ENCODE data around the gene MGAT5B.

Gene MGAT5B

GRCh38 chr17:76927982-76928381 is 59.8 kb downstream of the MGAT5B start:
- DNase-seq (ENCODE audit: low read depth in 3 of 3) = no peak

- no peak for DNase-seq (ENCODE audit: low read depth in 3 of 3)
These were observed 60.9 kb downstream of the MGAT5B start for GRCh38 chr17:76929148-76929547.

DNA sequence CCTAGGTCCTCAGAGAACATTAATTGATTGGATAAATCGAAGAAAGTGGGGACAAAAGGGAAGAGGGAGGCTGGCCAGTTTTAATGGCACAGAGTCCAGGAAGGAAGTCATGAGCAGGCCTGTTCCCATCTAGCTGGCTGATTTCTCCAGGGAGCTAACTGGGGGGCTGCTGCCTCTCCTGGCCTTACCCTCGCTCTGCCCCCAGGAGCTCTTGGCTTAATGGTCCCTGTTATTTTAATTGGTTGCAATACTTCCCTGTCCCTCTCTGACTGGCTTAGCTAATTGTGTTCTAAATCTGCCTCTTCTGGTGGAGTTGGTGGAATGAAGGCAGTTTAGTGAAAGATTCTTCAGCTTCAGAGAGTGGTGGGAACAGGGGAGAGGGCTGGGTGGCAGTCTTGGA is 61.4 kb downstream of the MGAT5B start:
- no peak for DNase-seq (ENCODE audit: low read depth in 3 of 3)

DNA sequence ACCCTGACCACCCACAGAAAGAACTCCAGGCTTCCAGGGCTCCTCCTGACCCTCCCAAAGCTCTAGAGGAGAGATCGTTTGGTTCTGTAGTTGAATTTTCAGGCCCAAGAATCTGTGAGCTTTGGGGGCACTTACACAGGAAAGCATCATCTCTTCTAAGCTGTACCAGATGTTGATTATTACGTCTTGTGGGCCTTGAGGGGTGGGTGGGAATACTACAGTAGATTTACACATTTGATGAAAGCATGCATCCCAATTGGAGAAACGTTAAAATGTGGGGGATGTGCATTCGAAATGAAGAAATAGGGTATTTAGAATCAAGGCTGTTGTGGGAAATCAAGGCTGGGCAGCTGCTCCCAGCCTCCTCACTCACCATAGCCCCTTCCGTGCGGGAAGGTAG is 61.9 kb downstream of the MGAT5B start:
- DNase-seq (ENCODE audit: low read depth in 3 of 3) = no peak

GRCh38 chr17:76932402-76933333 is 64.5 kb downstream of the MGAT5B start:
- no peak for DNase-seq (ENCODE audit: low read depth in 3 of 3)

GRCh38 chr17:76934561-76935320 is 66.5 kb downstream of the MGAT5B start:
- no peak for DNase-seq (ENCODE audit: low read depth in 3 of 3)

DNA sequence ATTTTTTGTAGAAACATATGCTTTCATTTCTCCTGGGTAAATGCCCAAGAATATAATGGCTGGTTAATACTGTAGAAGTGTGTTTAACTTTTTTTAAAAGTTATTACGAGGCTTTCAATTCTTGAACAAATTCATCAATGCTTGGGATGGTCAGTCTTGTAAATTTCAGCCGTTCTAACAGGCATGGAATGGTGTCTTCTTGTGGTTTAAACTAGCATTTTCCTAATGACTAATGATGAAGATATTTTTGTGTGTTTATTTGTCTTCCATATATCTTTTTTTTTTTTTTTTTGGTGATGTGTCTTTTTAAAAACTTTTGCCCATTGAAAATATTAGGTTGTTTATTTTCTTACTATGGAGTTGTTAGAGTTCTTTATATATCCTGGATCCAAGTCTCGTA is 67.1 kb downstream of the MGAT5B start:
- DNase-seq (ENCODE audit: low read depth in 3 of 3) = no peak

GRCh38 chr17:76937238-76937637 is 69.0 kb downstream of the MGAT5B start:
- no peak for DNase-seq (ENCODE audit: low read depth in 3 of 3)

DNA sequence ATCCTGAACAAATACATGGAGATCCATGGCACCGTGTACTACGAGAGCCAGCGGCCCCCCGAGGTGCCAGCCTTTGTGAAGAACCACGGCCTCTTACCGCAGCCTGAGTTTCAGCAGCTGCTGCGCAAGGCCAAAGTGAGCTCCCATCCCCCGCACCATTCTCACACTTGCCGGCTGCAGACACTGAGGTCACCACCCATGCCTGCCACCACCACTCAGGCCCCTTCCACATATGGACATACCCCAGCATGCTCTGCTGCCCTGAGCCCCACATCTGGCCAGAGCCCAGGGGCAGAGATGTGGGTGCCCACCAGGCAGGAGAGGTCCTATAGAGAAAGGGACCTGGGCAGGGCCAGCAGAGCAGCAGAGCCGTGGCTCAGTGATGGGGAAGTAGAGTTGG is 69.8 kb downstream of the MGAT5B start:
- no peak for DNase-seq (ENCODE audit: low read depth in 3 of 3)

DNA sequence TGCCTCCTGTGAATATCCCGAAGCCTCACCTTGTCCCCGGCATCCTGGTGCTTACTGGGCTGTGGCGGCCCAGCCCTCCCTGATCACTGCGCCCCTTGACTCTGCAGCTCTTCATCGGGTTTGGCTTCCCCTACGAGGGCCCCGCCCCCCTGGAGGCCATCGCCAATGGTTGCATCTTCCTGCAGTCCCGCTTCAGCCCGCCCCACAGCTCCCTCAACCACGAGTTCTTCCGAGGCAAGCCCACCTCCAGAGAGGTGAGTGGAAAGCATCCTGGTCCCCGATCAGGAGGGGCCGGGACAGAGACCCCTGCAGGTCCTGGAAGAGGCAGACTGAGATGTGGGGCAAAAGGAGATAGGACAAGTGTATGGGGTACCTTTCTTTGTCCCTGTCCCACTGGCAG is 72.1 kb downstream of the MGAT5B start:
- no peak for DNase-seq (ENCODE audit: low read depth in 3 of 3)

GRCh38 chr17:76940738-76941350 is 72.6 kb downstream of the MGAT5B start:
- no peak for DNase-seq (ENCODE audit: low read depth in 3 of 3)

DNA sequence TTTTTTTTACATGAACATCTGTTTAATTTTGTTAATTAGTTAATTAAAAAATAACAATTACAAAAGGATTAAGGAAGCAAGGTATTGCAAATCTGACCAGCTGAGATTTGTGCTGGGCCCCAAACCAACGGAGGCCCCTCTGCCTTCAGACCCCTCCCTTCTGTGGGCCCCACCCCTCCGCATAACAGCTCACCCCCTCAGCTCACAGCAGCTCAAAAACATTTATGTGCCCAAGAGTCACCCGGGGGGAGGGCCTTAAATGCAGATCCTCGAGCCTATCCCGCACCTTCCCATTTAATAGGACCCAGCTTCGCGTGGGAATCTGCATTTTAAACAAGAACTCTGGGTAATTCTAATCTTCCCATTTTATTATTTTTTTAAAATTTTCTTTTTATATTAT is 75.0 kb downstream of the MGAT5B start:
- no peak for DNase-seq (ENCODE audit: low read depth in 3 of 3)

DNA sequence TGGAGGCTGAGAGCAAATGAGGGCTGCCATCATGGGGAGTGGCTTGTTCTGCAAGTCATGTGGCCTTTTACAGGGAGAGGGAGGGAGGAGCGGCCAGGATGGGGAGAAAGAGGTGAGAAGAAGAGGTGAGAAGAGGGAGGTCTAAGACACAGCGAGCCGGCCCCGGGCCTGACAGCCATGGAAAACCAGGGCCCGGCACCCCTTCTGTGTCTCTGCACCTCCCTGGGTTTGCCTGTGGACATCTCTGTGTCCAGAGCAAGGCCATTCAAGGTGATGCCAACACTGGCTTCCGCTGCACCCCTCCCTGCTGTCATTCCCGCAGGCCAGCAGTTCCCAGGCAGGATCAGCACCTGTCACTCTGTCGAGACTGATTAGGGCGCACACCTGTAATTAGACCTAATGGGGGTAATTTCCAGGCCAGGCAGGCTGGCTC is 75.6 kb downstream of the MGAT5B start:
- no peak for DNase-seq (ENCODE audit: low read depth in 3 of 3)

GRCh38 chr17:76944477-76944876 is 76.3 kb downstream of the MGAT5B start:
- no peak for DNase-seq (ENCODE audit: low read depth in 3 of 3)

DNA sequence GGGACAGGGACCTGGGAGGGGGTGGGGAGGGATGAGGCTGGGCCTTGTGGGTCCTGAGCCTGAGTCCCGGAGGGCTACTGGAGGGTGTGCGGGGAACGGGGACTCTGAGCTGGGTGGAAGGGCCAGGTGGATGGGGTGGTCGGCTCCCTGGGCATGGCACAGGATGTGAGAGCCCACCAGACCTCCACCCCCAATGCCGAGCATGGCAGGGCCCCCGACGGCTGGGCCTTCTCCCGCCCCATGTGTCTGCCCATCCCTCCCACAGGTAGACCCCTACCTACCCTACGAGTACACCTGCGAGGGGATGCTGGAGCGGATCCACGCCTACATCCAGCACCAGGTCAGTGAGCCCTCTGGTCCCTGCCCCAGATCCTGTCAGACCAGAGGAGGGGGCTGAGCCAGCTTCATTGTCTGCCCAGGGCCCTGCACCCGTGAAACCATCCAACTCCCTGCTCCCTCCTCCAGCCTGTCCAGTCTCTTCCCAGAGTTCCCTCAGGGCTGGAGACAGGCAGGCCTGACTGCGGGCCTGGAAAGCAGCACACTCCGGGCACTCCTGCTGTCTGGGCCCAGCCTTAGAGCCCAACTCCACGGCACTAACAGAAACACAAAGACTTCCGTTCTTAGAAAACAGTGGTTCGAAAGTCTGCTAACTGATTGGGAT is 78.0 kb downstream of the MGAT5B start:
- no peak for DNase-seq (ENCODE audit: low read depth in 3 of 3)

- no peak for DNase-seq (ENCODE audit: low read depth in 3 of 3)
These were observed 78.5 kb downstream of the MGAT5B start for GRCh38 chr17:76946772-76947135.

DNA sequence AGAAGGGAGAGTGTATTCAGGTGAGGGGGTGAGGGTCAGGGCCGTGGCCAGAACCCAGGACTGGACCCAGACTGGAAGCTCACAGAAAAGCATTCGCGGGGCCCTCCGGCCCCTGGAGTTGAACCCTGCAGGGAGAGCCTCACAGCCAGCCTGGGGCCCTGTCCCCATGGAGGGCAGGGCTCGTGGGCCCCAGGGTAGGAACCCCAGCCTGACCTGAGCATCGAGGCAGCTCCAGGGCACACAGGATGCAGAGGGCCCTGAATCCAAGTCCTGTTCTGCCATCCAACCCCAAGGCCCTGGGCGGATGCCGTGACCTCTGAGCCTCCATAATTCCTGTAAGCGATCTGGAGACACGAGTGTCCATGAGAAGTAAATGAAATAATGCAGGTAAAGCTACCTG is 79.1 kb downstream of the MGAT5B start:
- no peak for DNase-seq (ENCODE audit: low read depth in 3 of 3)

DNA sequence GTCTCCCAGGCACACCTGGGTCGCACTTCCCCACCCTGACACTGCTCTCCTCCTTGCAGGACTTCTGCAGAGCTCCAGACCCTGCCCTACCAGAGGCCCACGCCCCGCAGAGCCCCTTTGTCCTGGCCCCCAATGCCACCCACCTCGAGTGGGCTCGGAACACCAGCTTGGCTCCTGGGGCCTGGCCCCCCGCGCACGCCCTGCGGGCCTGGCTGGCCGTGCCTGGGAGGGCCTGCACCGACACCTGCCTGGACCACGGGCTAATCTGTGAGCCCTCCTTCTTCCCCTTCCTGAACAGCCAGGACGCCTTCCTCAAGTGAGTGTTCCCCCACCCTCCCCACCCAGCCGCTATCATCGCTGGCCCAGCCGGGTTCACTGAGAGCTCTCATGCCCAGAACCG is 79.6 kb downstream of the MGAT5B start:
- DNase-seq (ENCODE audit: low read depth in 3 of 3) = no peak

DNA sequence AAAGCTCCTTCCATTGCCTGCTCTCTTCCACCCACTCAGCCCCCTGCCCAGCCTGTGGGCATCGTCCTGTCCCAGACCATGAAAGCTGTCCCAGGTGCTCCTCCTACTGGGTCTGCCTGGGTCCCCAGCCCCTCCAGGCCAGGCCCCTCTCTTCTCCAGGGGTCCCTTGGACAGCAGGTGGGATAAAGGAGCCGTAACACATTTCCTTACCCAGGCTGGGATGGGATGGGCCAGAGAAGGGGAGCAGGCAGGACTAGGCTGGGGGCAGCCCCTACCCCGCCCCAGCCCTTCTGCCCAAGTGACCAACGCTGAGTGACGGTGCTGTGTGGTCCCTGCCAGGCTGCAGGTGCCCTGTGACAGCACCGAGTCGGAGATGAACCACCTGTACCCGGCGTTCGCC is 80.1 kb downstream of the MGAT5B start:
- no peak for DNase-seq (ENCODE audit: low read depth in 3 of 3)

DNA sequence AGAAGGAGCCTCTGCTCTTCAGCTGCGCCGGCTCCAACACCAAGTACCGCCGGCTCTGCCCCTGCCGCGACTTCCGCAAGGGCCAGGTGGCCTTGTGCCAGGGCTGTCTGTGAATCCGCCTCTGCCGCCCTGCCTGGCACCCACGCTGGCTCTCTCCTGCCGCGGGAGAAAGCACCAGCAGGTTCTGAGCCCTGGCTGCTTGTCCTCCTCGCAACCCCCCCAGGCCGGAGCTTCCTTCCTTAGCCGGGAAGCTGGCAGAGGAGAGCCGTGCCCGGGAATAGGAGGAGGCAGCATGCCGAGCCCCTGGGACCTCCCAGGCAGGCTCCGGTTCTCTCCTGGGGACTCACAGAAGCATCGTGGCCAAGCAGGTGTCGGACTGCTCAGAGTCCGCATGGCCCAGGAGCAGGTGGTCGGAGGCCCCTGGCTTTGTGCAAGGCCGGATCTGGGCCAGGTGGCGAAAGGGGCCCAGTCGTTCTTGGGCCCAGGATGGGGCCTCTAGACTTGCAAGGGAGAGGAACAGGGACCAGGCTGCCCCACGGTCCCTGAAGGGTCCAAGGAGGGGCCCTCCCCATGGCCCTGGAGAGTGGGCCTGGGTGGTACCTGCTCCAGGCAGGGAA is 80.6 kb downstream of the MGAT5B start:
- DNase-seq (ENCODE audit: low read depth in 3 of 3) = no peak

- DNase-seq (ENCODE audit: low read depth in 3 of 3) = no peak
These were observed 81.9 kb downstream of the MGAT5B start for GRCh38 chr17:76949913-76950695.
